Mucosa of gallbladder (tissue), 1 donor: ENCODE data around the gene IFIT2. TPM values are rescaled to one million over a fixed set of nuclear protein-coding genes. Genes with fewer than 3 reads are reported as not detected.

Experiments
- DNase-seq: peaks from one replicate; pipeline ENCODE4 v3.0.0-alpha.2; 2020; ENCODE audit warnings: low spot score
- total RNA-seq: library from RNA; stranded (reverse); gene quantifications from one replicate; pipeline ENCODE4 v1.2.1, GENCODE V29; 2021
- donor health status: DM: no; HTN: no; CAD: no.

IFIT2 gene
- total RNA-seq, 1 donor from 2014 or later = 11.8 TPM

DNA sequence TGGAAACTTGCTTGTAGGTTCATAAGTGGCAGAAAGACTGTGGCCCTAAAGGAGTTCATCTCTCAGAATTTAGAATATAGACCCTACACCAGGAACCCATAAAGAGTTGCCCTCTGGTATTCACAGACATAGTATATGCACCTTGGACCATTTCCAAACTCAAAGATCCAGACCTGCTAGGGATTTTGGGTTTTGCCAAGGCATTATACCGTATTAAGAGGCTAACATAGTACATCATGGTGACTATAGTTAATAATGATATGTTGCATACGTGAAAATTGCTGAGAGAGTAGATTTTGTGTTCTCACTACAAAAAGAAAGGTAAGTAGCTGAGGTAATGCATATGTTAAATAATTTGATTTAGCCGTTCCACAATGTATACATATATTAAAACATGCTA, 39.8 kb downstream of the IFIT2 start:
- DNase-seq = no peak

DNA sequence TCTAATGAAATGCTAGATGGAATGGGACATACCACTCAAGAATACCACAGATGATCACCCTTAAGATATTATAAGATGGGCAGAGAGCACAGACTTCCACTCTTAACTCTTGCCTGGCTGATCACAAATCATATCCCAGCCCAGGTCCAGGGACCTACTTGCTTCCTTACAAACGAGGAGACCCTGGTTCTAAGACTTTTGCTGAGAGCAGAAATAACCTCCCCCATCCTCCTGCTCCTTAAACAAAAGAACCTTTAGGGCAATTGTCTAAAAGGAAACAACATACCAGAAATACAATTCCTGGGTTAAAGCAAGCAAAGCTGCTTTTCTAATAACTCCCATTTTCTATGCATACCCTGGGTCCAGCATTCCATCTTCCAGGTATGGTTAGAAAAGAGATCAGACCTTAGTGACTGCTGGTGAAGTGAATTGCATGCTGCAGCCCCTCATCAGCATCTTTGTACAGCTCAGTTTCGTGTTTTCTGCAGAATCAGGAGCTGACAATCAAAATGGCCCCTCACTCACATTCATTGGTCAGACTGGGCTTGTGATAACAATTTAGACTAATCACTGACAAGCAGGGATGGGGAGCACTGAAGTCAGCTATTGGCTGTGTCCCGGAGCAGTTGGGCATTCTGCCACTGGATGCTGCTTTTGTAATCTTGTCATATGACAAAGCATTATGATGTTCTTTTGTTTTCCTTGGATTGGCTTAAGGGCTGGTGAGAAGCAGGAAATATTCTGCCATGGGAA, 40.5 kb downstream of the IFIT2 start:
- DNase-seq = peak; percentile 50

GRCh38 chr10:89343089-89343767, 41.4 kb downstream of the IFIT2 start:
- no peak for DNase-seq

DNA sequence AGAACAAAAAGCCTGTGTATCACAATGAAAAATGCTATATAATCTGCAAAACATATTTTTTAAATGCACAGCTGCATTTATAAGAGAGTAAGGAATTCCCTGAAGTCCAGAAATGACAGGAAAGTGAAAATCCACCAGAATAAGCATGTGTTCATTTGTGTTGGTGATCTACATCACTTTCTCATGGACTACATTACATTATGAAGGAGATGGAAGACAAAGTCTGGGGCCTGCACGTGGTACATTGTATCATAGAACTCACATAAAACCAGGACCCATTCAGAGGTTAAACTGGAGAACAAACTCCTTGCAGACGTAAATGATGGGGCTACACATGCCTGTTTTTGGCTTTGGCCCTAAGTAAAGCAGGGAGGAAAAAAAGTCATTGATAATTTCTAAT, 42.3 kb downstream of the IFIT2 start:
- no peak for DNase-seq

- no peak for DNase-seq
Measured at GRCh38 chr10:89345367-89346000, 43.6 kb downstream of the IFIT2 start.

GRCh38 chr10:89346405-89347254, 44.8 kb downstream of the IFIT2 start:
- DNase-seq = no peak

GRCh38 chr10:89347701-89348457, 46.0 kb downstream of the IFIT2 start:
- DNase-seq = no peak

DNA sequence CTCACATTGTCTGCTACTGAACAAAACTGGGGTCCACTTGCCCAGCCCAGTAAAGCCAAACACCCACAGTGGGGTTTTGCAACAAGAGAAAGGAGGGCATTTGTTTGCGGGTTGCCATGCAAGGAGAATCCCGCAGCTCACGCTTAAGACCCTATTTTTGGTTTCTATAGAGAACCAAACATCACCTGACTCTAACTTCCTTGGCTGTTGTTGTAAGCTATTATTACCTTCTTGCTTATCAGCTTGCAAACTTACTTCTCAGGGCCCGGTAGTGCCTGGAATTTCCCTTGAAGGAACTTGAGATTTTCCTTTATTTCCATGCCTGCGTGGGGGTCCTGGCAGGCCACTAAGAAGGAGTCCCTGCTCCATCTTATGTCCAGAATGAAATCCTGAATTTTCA, 46.6 kb downstream of the IFIT2 start:
- no peak for DNase-seq

- no peak for DNase-seq
Measured at GRCh38 chr10:89348975-89349374, 47.1 kb downstream of the IFIT2 start.

- DNase-seq = peak; percentile 30
Measured at GRCh38 chr10:89350631-89351315, 48.9 kb downstream of the IFIT2 start.

DNA sequence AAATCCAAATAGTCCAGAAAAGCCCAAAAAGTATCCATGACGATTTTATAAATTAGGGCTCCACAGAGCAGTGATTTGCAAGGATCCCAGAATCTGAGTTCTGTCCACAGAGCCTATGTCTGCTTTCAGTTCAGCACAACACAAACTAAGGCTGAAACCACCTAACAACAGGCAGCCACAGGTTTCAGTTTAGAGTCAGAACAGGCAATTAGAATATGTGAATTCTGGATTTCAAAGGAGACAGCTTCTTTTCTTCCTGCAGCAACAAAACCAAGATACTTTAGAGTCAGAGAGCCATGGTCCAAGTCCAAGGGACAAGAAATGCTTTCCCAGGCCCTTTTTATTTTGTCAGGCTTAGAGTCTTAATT, 49.5 kb downstream of the IFIT2 start:
- DNase-seq = no peak

DNA sequence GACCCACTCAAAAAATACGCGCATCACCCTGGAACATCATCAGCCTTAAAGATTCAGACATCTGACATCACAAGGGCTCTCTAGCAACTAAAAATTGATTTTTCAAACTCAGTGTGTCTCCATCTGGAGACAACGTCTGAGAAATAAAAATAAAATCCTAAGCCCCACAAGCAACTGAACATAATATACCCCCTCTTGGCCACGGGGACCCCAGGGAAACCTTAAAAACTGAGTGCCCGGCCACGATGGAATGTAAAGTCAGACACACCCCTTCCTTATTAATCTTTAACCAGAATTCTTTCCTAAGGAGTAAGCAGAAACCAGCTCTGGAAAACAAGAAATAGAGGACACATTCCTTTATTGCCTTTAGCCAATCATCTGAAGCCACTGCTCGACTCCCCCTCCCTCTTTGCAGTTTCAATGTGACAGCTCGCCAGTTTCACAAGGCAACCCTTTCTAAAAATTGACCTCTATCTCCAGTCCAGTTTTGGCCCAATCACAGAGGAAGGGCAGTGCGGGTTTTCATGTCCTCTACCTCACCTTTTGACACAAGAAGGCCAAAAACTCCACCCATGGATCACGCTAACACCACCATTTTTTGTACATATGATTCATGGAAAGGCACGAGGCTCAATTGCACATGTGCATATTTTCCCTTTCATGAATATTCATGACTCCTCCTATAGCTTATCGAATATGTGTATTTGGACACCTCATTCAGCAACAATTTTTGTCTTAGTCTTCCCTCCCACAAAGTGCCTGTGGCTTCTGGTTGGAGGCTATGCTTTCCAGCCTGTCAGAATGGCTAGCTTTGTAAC, 50.1 kb downstream of the IFIT2 start:
- DNase-seq = peak; percentile 70

DNA sequence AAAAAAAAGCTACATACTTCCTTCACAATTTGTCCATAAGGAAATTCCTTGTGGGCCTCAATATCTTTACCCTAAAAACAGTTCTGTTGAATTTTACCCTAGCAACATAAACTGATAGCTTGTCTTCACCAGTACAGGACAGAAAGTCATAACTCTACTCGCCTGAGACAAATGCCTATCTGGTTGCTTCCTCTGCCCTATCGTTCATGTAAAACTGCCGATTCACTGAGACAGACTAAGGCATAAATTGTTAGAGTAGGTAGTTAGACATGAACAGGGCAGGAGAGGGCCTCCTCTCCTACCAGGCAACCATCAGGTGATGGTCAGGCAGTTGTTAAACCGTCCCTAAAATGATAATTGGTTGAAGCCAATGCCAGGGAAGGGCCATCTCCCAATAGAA, 51.0 kb downstream of the IFIT2 start:
- no peak for DNase-seq

GRCh38 chr10:89355394-89355931, 53.6 kb downstream of the IFIT2 start:
- no peak for DNase-seq

GRCh38 chr10:89357096-89357495, 55.2 kb downstream of the IFIT2 start:
- DNase-seq = no peak

GRCh38 chr10:89357975-89358374, 56.1 kb downstream of the IFIT2 start:
- DNase-seq = no peak
